Mammary epithelial cell (primary cell): Measurements from ENCODE around the gene CALR3.

Experiments
- CTCF ChIP-seq, 2 donors: IDR thresholded peaks in 1 of 2; conservative IDR thresholded peaks in 1 of 2; 2 replicates each; pipeline ENCODE4 v1.5.1; 2011 to 2012; ENCODE audit warnings: inconsistent platforms in 2 of 2, low read length in 2 of 2, mild to moderate bottlenecking in 2 of 2, control low read depth in 1 of 2, low read depth in 1 of 2; ENCODE audit not compliant: insufficient read depth in 1 of 2; ENCODE audit errors: extremely low read depth in 1 of 2
- EZH2 ChIP-seq: IDR thresholded peaks from 2 replicates; pipeline ENCODE4 v1.6.1; 2012; ENCODE audit warnings: low read length, inconsistent platforms, borderline replicate concordance

- TF ChIP-seq CTCF (conservative IDR thresholded peaks at IDR 0.05 in 1 of 2, IDR thresholded peaks at IDR 0.05 in 1 of 2; ENCODE audit: extremely low read depth in 1 of 2, insufficient read depth in 1 of 2, low read depth in 1 of 2, low read length in 2 of 2) (no peak), EZH2 (no peak)
These were observed 53.3 kb downstream of the CALR3 start for GRCh38 chr19:16442386-16443276.
